ENCODE measurements around the gene KRTAP4-12.
"Not testable (repeated sequence)": the region's sequence is repeated elsewhere in the genome, so short reads cannot be mapped to it uniquely, and the experiment has no call there.

Gene KRTAP4-12

DNA sequence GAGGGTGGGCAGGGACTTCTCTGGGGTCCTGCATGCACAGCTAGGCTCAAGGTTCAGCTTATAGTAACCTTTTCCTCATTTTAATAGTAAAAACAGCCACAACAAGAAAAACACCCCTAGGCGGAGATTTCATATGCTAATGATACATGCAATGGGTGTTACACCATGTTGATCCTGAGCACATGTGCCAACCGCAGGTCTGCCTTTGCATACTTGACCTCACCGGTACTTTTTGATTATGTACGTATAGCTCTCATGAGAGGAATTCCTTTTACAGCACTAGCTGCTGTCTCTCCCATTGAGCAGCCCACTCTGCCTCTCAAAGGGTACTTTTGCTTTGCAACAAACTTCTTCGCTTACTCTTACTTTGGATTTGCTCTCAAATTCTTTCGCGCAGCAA lies 27.9 kb downstream of the KRTAP4-12 start:
- no peak for DNase-seq (ENCODE audit: low read depth in 2 of 2)

DNA sequence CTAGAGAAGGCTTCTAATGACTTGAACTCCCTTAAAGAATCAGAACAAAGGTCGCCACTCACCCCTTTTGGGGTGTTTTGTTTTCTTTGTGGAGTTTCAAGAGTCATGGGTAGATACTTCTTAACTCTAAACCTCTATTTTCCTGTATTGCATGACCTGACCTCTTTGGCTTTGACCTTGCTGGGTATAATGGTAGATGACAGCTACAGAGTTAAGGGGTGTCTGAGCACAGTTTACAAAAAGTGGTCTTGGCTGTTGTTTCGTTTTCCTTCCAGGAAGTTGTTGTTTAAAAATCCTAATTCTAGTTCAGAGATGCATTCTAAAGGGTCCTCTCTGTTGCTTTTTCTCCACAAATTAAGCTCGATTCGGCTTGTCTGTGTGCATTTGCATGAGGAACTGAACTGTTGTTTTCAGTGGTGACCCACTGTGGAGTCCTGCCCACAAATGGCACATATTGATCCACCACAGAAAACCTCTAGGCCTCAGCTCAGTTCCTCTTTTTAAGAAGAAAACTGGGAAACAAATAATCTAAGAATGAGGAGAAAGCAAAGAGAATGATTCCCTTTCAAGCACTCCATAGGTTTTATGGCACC lies 35.1 kb downstream of the KRTAP4-12 start:
- not testable (repeated sequence) for DNase-seq (ENCODE audit: low read depth in 2 of 2)

- DNase-seq (ENCODE audit: low read depth in 2 of 2): not testable (repeated sequence)
Observed at GRCh38 chr17:41084100-41084856, 39.7 kb downstream of the KRTAP4-12 start, which contains the start of gene KRTAP4-7. KRTAP4-7 (plus strand) TSS chr17:41084150; CDS start chr17:41084207, 57 bp downstream.

- not testable (repeated sequence) for DNase-seq (ENCODE audit: low read depth in 2 of 2)
Observed at GRCh38 chr17:41083427-41083826, 40.6 kb downstream of the KRTAP4-12 start.

DNA sequence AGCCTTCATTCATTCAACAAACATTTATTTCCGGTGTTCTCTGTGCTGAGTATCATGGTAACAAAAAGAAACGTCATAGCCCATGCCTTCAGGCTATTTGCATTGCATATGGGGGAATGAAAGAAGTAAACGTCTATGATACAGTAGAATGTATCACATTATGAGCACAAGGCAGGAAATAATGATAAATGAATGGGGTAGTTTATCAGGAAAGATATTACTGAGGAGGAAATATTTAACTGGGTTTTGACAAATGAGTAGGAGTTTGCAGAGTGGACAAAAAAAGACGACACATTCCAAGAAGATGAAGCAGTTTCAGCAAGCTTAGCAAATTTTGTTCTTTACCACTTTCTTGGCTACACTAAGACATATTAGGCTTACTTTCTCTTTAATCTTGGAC lies 41.4 kb downstream of the KRTAP4-12 start:
- no peak for DNase-seq (ENCODE audit: low read depth in 2 of 2)

DNA sequence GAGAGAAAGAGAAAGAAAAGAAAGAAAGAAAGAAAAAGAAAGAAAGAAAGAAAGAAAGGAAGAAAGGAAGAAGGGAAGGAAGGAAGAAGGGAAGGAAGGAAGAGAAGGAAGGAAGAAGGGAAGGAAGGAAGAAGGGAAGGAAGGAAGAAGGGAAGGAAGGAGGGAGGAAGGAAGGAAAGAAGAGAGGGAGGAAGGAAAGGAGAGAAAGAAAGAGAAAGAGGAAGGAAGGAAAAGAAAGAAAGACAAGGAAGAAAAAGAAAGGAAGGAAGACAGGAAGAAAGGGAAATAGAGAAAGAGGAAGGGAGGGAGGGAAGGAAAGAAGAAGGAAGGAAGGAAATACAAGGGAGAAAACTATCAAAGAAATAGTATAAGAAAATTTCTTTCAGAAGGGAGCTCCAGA lies 47.2 kb downstream of the KRTAP4-12 start:
- DNase-seq (ENCODE audit: low read depth in 2 of 2): no peak

- no peak for DNase-seq (ENCODE audit: low read depth in 2 of 2)
Observed at GRCh38 chr17:41073676-41074075, 50.3 kb downstream of the KRTAP4-12 start.
